Neutrophil (primary cell): ENCODE measurements around the gene PROK2.

Source experiments
- H3K27ac ChIP-seq: fragments of 200-600 bp; sonication (generic); 2 replicates; pipeline ENCODE4 v1.5.1; 2016; ENCODE audit warnings: mild to moderate bottlenecking, moderate library complexity
- H3K27me3 ChIP-seq: fragments of 200-600 bp; sonication (generic); 2 replicates; pipeline ENCODE4 v1.6.0; 2016; ENCODE audit warnings: mild to moderate bottlenecking
- H3K36me3 ChIP-seq: fragments of 200-600 bp; sonication (generic); 2 replicates; pipeline ENCODE4 v1.5.1; 2017
- H3K4me1 ChIP-seq, 2 experiments: fragments of 200-600 bp in 1 of 2; sonication (generic) in 1 of 2; 1 replicate in 1 of 2; 2 replicates in 1 of 2; pipeline versions ENCODE4 v1.5.1 to v1.6.1; 2013 to 2016; ENCODE audit warnings: low read depth in 1 of 2, low read length in 1 of 2, mild to moderate bottlenecking in 1 of 2, moderate library complexity in 1 of 2; ENCODE audit not compliant: control insufficient read depth in 1 of 2, insufficient read depth in 1 of 2
- H3K4me3 ChIP-seq, 2 experiments: fragments of 200-600 bp in 1 of 2; sonication (generic) in 1 of 2; 1 replicate in 1 of 2; 2 replicates in 1 of 2; pipeline ENCODE4 v1.5.1; 2013 to 2016; ENCODE audit warnings: low read depth in 1 of 2, low read length in 1 of 2, mild to moderate bottlenecking in 1 of 2, moderate library complexity in 1 of 2
- H3K9me3 ChIP-seq: fragments of 200-600 bp; sonication (generic); 2 replicates; pipeline ENCODE4 v1.5.1; 2016
- TF ChIP-seq, protein P1 (sequence below): fragments of 200-600 bp; sonication (generic); IDR thresholded peaks from 2 replicates; pipeline ENCODE4 v1.5.1; 2016; ENCODE audit warnings: antibody characterized with exemption

The PROK2 gene

GRCh38 chr3:71783152-71783551, 1.8 kb downstream of the PROK2 start:
- H3K4me1 ChIP-seq: peaks cover 64 to 76% of the 10 kb centered on the region in 2 experiments
- peaks cover 39% of the 10 kb centered on the region for H3K36me3 ChIP-seq
- no peaks in the 10 kb centered on the region for H3K27me3 ChIP-seq
- H3K4me3 ChIP-seq: peak overlapping the region; percentile 96 to 98
- H3K9me3 ChIP-seq: no peaks in the 10 kb centered on the region
- peak overlapping the region; percentile 97 for H3K27ac ChIP-seq
- TF ChIP-seq, protein P1, sequence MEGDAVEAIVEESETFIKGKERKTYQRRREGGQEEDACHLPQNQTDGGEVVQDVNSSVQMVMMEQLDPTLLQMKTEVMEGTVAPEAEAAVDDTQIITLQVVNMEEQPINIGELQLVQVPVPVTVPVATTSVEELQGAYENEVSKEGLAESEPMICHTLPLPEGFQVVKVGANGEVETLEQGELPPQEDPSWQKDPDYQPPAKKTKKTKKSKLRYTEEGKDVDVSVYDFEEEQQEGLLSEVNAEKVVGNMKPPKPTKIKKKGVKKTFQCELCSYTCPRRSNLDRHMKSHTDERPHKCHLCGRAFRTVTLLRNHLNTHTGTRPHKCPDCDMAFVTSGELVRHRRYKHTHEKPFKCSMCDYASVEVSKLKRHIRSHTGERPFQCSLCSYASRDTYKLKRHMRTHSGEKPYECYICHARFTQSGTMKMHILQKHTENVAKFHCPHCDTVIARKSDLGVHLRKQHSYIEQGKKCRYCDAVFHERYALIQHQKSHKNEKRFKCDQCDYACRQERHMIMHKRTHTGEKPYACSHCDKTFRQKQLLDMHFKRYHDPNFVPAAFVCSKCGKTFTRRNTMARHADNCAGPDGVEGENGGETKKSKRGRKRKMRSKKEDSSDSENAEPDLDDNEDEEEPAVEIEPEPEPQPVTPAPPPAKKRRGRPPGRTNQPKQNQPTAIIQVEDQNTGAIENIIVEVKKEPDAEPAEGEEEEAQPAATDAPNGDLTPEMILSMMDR: no peak

DNA sequence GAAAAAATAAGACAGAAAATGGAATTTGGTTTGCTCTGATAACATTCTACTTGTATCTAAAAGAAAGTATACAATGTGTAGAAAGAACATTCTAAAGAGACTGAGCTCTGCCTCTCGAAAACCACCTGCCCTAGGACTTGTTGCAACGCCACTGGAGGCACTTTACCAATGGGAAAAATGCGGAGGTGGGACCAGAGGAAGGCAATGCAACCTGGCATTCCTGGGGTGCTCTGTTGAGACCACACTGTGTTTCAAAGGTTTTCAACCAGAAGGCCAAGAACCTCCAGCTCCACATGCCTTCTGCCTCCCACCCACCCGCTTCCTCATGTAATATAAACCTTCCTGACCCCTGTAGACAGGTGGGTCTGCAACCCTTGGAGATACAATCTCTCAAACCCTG, 4.5 kb downstream of the PROK2 start:
- Histone ChIP-seq H3K36me3 (peaks cover 61% of the 10 kb centered on the region), H3K4me1 (peaks cover 64 to 75% of the 10 kb centered on the region in 2 experiments), H3K9me3 (no peaks in the 10 kb centered on the region), H3K27ac (peak overlapping the region; percentile 97), H3K4me3 (peak overlapping the region; percentile 96 to 98), H3K27me3 (no peaks in the 10 kb centered on the region)
- TF ChIP-seq, protein P1: no peak

DNA sequence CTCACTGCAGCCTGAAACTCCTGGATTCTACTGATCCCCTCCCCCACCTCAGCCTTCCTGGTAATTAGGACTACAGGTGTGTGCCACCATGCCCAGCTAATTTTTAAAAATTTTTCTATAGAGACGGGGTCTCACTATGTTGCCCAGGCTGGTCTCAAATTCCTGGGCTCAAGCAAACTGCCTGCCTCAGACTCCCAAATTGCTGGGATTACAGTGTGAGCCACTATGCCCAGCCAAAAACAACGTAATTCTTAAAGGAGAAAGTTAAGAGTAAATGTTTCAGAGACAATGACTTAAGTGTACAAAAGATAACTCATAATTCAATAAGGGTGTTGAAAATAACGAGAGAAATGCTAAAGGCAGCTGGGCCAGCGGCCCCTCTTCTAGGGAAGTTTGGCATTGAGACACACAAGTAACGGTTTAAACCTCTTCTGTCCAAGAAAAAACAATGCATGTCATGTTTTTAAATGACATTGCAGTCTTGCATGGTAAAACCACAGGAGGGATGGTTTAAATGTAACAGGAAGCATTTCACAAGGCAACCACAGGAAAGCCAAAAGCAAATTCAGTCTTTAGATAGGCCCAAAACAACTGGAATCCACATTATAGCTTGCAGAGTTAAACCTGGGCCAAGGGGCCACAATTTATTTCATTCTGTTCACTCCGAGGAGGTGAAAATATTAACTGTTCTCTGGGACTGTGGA, 5.1 kb downstream of the PROK2 start:
- Histone ChIP-seq H3K4me1 (peaks cover 68 to 79% of the 10 kb centered on the region in 2 experiments), H3K9me3 (no peaks in the 10 kb centered on the region), H3K4me3 (peak overlapping the region; percentile 96 to 98), H3K27me3 (no peaks in the 10 kb centered on the region), H3K27ac (peak overlapping the region; percentile 97), H3K36me3 (peaks cover 67% of the 10 kb centered on the region)
- TF ChIP-seq, protein P1: peak; percentile 49

GRCh38 chr3:71778353-71778752, 6.6 kb downstream of the PROK2 start:
- H3K4me1 ChIP-seq: peaks cover 82 to 93% of the 10 kb centered on the region in 2 experiments
- TF ChIP-seq, protein P1: no peak

DNA sequence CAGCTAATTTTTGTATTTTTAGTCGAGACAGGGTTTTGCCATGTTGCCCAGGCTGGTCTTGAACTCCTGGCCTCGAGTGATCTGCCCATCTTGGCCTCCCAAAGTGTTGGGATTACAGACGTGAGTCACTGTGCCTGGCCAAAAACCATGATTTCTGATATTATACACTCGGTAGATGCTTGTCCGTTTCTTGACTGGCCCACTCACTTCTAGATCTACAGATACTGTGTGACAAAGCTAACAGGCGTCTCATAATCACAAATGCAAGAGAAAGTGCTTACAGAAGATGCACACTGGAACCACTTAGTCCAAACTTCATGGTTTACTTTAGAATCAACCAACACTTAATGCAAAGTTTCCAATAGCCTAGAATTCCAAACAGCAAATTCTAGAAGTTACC, 8.4 kb downstream of the PROK2 start:
- Histone ChIP-seq H3K27ac (peak overlapping the region; percentile 97), H3K27me3 (no peaks in the 10 kb centered on the region), H3K4me3 (peak overlapping the region; percentile 40 to 96), H3K4me1 (peaks cover 80 to 82% of the 10 kb centered on the region in 2 experiments), H3K9me3 (no peaks in the 10 kb centered on the region), H3K36me3 (peaks cover 92% of the 10 kb centered on the region)
- TF ChIP-seq, protein P1: no peak

More at GRCh38 chr3:71778353-71778752, 6.6 kb downstream of the PROK2 start:
- no peaks in the 10 kb centered on the region for H3K27me3 ChIP-seq
- H3K4me3 ChIP-seq: peak overlapping the region; percentile 96 to 98
- peaks cover 82% of the 10 kb centered on the region for H3K36me3 ChIP-seq
- peak overlapping the region; percentile 97 for H3K27ac ChIP-seq
- H3K9me3 ChIP-seq: no peaks in the 10 kb centered on the region
